LHCN-M2 (cell line): ENCODE measurements around the gene C13orf42. TPM values are rescaled to one million over a fixed set of nuclear protein-coding genes. Genes with fewer than 3 reads are reported as not detected.
A peak's percentile ranks its signal among the peaks of the same experiment; 100 is the strongest.

ENCODE experiments used
- DNase-seq: peaks from one replicate; pipeline ENCODE4 v3.0.0-alpha.2; 2012; ENCODE audit warnings: low read depth
- polyA plus RNA-seq: library from polyadenylated mRNA; unstranded; fragments of >200 nt; gene quantifications from one replicate; pipeline ENCODE4 v1.2.1, GENCODE V29; 2012; ENCODE audit warnings: missing spikeins
- total RNA-seq: library from RNA; depleted of rRNA; stranded (reverse); fragments of >200 nt; gene quantifications from 2 replicates; pipeline ENCODE4 v1.2.3, GENCODE V29; 2014; rRNA removed

C13orf42 gene
- total RNA-seq = not detected in 2 replicates
- polyA plus RNA-seq = not detected

DNA sequence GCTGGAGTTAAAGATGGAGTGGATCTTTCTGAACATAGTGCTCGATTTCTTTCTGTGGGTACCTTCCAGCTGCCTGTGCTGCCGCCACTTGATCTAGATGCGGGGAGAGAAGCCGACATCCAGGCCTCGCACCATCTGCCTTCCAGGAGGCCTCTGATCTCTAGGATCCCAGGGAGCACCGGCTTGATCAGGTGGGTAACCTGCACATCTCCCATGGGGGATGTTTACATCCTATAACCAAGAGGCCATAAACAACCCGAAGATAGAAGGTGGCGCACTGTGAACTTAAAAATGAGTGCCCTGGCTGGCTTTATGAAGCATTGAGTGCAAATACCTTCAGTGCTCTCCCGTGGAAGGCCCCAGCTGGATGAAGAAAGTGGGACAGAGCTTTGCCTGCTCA is at the start of gene C13orf42:
C13orf42 (minus strand) TSS at position 101 of the 400 bp plus-strand sequence; CDS start at position 36, 65 bp downstream.
- DNase-seq = no peak

DNA sequence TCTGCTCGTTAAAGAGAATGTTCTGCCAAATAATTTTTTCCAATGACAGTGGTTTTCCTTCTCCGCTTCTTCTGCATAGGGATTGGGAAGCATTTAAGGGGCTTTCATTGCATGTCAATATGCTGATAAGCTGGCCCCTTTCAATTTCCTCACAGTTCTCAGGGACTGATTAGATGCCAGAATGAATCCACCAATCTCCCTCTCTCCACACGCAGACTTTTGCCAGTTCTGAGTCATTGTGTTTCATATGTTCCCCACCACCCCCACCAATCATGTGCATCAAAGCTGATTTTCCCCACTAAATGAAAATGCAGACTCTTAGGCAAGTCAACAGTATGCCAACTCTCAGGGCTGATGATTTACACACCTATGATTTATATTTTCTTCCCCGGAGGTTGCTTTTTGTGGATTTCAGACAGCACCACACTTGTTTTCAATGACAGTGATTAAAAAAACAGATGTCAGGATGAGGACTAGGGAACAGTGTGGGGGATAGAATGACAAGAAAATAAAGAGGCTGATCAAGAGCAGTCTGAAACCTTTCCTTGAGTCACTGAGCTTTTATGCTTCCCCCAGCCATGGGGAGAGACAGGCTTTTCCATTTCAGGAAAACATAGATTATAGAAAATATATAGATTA is 47.9 kb upstream of the C13orf42 start:
- DNase-seq = no peak

DNA sequence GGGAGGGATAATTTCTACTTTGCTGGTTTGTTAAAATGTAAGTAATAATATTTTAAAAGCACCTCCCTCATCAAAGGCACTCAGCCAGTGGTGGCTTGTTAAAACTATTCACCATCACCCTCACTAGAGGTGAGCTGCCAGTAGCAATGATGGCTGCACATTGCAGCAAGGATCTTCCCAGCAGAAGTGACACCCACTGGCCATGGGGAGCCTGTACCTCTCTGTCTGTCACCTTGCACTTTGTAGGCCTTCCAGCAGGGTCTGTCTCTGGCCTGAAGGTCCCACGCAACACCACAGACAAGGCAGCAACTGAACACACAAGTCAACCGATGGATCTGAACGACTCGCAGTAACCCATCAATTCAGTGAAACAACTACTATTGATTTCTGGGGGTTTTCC is 47.3 kb upstream of the C13orf42 start:
- no peak for DNase-seq

DNA sequence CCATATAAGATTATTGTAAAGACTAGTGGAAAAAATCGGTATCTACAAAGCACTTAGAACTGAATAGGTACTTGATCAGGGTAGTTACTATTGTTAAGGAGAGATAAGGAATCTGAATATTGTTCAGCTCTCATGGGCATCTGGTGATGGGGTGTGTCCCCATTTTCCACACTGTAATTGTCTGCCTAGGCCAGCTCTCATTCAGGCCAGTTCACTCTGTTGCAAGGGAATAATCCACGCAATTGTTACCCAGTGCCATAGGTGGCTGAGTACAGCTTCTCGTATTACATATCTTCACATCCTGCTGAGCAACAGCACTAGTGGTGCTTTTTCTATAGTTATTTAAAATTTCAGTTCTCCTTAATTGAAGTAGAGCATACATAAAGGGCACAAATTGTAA is 45.6 kb upstream of the C13orf42 start:
- DNase-seq = no peak

DNA sequence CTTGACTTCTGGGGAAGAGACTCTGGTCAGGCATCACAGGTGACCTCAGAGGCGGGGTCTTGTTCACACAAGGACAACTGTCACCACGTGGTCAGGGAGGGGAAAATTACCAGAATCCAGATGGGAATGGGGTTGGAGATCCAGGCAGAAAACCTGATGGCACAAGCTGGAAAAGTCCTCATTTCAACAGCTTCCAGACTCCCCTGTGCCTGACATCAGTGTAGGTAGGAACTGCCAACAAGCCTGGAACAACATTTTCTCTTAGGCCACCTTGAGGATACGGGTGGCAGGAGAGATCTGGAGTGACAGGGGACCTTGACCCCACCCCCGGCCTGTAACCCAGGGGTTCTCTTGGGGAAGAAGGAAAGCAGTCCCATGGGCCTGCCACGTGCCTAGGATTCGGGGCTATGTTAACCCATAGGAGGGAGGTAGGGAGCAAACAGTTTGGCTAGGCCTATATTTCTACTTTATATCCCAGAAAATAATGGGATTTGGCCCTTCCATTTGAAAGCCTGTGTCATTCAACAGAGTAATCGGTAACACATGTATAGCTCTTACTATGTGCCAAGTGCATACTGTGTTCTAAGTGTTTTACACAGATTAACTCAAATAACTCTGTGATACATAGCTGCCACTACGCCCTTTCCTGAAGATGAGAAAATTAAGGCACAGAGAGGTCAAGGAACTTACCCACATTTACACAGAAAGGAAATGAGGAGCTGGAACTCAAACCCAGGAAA is 44.9 kb upstream of the C13orf42 start:
- DNase-seq = no peak

DNA sequence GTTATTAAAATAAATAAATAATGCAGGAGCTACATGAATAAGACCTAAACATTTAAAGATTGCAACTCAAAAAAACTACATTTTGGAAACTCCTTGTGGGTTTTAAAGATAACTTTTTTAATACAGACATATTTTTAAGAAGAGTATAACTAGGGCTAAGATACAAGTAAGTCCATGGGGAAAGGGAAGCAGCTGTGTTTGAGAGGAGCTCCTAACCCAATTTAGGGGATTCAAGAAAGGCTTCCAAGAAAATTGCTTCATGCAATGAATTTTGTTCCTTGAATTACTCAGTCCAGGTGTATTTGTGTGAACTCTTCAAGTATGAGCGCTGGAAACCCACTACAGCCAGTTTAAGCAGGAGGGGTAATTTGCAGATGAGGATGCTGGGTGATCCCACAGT is 44.1 kb upstream of the C13orf42 start:
- DNase-seq = no peak

DNA sequence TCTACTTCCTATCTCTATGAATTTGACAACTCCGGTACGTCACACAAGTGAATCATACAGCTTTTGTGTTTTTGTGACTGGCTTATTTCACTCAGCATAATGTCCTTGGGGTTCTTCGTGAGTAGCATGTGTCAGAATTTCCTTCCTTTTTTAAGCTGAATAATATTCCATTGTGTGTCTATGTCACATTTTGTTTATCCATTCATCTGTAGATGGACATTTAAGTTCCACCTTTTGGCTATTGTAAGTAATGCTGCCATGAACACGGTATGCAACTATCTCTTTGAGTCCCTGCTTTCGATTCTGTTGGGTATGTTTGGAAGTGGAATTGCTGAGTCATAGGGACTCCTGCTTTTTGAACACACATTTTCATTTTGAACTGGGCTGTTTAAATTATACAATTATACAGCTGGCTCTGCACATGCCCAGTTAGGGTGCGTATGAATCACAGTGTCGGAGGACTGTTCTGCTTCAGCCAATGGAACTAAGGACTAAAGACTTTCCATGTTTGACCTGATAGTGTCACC is 43.0 kb upstream of the C13orf42 start:
- DNase-seq = peak; percentile 44

DNA sequence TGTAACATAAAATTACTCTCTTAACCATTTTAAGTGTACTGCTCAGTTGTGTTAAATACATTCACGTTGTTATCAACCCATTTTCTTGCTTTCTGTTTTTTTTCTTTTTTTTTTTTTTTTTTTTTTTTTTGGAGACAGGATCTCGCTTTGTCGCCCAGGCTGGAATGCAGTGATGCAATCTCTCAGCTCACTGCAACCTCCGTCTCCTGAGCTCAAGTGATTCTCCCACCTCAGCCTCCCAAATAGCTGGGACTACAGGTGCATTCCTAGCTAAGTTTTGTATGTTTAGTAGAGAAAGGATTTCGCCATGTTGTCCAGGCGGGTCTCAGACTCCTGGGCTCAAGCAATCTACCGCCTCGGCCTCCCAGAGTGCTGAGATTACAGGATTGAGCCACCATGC is 42.5 kb upstream of the C13orf42 start:
- DNase-seq = no peak

DNA sequence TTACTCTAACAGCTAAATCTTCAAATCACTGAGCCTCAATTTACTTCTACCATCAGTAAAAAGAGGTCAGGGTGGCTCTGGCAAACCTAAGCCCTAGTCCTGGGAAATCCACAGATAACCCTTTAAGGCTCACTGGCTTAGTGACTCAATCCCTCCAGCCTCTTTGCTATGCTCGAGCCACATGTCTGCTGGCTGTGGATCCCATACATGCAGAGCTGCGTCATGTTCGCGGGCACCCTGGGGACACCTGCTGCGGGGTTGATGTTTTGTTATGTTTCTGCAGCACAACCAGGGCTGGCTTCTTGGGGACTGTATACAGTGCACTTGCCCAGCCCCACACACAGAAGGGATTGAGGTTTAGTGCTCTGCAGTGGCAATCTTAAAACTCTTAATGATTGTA is 41.6 kb upstream of the C13orf42 start:
- DNase-seq = peak; percentile 21

DNA sequence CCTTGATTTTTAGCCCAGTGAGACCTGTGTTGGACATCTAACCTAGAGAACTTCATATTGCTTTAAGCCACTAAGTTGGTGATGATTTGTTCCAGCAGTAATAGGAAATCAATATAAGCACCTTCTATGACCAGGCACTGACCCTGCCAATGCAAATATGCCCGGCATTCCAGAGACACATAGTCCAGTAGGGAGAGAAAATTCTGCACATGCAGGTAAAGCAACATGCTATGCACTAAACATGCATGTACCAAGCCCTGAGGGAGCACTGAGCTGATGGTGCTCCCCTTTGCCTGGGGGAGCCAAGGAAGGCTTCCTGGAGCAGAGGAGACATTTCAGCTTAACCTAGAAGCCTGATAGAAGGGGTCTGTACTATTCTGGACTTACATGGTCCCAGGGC is 40.4 kb upstream of the C13orf42 start:
- DNase-seq = no peak

DNA sequence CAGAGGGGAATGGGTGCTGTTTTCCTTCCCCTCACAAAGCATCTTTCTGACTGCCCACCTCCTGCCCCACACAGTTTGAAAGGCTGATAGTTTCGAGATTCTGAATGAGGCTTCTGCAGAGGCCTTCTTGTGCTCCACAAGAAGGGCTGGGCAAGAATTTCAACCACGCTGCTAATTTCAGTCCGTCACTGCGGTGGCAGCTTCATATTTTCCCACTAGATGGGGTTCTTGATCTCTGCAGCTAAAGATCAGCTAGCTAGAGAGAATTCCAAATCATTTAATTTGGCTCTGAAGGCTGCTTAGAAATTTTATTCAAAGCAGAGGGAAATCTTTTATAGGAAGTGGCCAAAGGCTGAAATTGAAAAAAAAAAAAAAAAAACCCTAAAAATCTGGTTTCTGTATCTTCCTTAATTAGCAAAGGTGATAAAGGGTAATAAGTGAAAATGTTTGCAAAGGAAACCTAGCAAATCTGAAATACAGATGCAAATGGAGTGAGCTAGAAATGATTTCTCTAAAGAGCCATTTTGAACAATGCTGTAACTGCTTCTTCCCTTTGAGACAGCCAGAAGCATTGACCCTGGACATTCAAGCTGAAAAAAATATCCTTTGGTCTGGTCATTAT is 38.0 kb upstream of the C13orf42 start:
- DNase-seq = peak; percentile 35

DNA sequence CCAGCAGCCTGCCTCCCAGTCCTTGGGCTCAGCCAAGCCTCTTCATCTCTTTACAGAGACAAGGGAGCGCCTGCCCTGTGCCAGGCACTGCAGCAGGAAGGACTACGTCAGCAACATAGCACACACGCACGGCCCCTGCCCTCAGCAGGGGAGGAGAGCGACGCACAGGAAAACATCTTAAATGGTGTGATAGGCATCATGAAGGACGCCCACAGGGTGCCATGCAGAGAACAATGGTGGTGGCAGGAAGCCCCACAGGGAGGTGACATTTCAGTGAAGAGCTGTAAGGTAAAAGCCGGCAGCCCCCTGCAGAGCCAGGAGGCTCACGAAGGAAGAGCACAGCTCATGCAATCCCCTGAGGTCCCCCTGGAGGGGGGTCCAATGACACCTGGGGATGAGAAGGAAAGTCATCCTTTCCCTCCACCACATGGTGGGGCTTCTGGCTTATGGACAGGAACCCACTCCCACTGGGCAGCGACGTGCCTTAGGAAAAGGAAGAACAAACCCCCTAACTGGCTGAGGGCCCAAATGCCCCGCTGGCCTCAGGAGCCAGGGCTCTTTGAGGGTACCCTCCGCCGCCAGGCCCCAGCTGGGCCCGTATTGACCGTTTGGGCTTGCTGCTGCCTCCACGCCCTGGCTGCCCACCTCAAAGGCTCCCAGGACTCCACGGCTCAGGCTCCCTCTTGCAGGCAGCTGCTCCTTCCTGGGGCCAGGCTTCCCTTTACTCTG is 37.3 kb upstream of the C13orf42 start:
- no peak for DNase-seq

DNA sequence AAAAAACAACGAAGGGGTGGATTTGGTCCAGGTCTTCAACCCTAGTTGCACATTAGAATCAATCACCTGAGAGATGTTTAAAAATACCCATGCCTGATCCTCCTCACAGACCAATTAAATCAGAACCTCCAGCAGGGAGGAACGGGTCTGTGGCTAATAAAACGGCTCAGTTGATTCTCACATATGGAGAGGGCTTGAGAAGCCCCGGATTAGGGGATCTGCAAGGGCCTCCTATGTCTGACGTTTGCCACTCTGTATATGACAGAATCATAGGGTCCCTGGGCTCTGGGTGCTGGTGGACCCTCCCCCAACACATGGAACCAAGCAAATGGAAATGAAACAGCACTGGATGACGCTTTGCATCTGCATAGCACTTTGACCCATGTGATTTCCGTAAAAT is 36.7 kb upstream of the C13orf42 start:
- DNase-seq = no peak

DNA sequence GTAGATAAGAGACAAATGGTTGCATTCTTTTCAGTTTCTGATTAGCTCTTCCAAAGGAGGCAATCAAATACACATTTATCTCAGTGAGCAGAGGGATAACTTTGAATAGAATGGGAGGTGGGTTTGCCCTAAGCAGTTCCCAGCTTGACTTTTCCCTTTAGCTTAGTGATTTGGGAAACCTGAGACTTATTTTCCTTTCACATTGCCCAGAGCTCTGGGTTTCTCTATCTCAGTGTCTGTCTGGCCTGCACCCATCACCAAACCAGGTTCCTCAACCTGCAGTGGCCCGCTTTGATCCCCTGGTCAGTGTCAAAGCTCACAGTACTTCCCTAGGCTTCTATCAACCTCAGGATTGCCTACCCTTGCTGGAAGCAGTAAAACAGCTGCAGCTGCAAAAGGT is 35.6 kb upstream of the C13orf42 start:
- no peak for DNase-seq

DNA sequence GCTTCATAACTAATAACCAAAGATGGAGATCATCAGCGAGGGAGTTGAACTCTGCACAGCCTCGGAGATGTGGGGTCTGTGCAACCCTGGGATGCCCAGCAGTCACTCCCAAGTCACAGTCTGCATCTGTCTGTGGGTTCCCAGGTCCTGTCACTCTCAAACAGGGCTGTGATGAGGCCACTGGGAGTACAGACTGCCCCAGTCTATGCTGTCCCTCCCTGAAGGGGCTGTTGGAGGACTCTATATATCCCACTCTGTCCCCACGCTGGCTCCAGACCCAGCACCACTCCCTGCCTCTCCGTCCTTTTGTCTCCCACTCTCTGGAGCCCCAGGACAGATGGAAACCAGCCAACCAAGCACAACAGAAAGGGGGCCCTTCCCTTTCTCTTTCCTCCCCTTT is 26.2 kb upstream of the C13orf42 start:
- no peak for DNase-seq

DNA sequence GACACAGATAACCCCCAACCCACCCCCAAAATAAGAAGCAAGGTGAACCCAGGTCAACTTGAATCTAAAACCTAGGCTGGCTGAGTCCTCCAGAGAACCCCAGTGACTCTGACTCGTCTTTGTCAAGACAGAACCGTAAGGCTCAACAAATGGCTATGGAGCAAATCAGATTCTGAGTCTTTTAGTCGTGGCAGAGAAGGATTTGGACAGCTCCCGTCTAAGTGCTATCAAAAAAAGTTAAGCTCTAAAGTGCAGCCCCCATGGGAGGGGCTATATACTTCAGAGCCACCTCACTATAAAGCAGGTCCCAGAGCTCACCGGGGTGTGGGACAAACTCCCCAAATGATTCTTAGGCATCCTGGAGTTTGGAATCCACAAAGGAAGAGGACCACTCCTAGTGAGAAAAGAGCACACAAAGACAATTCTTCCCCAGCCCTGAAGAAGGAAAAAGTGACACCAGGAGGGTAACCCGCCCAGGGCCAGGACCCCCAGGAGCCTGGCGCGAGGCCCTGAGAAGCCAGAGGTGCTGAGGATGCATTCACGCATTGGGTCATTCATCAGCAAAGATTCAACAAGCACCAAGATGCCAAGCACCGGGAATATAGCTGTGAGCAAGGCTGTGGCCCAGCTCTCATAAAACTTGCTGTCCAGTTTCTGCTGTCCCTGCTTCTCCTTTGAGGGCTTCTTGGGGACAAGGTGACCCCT is 25.4 kb upstream of the C13orf42 start:
- no peak for DNase-seq

DNA sequence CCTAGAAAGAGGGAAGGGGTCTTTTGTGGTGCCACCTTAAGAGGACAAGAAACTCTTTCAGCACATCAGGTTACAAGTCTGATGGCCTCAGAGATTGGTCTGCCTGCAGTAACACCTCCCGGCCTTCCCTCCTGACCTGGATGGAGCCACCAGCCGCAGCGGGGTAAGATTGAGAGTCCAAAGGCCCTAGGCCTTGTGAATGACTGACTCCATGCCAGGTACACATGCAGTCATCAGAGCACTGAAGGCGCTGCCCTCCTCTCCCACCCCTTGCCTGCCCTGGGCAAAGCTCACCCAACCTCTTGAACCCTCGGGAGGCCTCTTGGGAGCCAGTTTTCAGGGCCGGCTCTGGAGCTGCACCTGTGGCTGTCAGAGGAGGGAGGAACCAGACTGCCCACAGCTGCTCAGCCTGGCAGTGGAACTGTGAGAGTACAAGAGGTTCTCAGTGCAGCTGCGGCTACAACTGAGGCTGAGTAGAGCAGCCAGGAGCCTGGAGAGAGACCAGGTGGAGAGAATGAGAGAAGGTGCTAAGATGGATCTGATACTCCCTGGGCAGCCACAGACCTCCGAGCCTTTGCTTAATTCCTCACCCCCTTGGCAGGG is 23.8 kb upstream of the C13orf42 start:
- no peak for DNase-seq

DNA sequence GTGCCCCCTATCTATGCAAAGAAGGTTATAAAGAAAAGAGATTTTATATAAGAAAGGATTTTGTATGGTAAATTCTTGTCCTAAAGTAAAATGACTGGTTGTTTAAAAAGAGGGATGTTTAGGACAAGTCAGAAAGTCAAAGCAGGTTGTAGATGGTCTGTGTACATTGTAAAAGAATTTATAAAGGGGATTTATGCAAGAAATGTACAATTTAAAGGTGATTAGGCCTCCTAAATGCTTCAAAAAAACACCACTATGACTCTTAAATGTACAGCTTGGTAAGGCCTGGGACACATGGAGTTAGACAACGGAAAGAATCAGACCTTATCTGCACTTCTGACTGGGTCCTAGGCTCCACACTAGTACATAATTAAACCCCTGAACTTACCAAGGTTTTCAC is 19.3 kb upstream of the C13orf42 start:
- no peak for DNase-seq

DNA sequence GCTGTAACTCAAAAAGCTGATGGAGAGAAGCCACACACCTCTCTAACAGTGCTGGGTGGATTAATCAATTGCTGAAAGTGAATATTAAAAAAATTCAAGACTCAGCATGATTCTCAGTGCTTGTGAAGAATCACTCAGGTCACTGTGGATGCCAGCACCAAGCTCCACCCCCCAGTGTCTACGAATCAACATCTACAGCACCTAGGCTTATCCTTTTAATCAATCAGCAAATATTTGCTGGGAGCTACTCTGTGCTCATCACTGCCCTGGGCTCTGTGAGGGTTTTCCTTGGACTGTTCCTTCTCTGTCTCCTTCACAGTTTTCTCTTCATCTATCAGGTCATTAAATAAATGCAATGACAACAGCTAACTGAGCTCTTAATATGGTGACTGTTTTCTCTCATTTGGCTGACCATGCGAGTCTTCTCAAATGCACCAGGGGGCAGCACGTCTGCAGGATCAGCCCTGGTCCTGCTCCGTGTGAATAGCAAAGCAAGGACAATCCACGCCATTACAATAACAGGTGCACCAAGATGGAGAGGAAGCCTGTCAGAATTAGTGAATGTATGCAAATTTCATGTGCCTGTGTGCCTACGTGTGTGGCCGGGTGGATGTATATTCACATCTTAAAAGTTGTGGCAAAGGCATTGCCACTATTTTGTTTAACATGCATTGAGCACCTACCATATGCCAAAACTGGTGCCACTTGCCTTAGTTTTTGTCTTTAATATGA is 14.6 kb upstream of the C13orf42 start:
- DNase-seq = peak; percentile 63

DNA sequence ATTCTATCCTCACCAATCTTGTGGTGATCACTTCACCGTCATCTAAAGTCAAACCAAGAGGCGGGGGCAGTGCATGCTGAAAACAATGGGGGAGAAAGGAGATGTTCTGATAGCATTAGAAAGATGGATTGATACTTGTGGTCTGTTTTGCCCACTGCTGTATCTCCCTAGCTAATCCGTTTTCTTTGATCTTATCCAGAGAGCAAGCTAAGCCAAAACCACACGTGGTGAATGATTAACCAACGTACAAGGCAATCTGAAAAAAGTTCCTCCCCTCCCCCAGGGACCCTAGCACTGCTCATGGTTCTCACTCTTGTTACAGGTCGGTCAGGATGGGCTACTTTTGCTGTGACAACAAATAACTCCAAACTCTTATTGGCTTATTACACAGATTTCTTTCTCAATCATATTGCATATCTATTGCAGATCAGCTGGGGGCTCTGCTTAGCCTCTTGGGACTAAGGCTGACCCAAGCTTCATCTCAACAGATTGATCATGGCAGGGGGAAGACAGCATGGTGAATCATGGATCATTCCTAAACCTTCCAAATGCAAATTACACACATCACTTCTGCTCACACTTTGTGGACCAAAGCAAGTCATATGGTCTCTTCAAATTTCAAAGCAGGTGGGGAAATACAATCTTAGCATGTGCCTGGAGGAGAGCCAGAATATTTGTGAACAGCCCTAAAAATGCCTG is 11.9 kb upstream of the C13orf42 start:
- peak; percentile 12 for DNase-seq
